Neuronal stem cell (in vitro differentiated cells): ENCODE results near the gene EPS8L2.

ENCODE experiments used
- DNase-seq: peaks from one replicate; pipeline ENCODE4 v3.0.0-alpha.2; 2013; ENCODE audit warnings: low spot score
- H2AFZ ChIP-seq: one replicate; pipeline ENCODE4 v1.6.1; 2013; ENCODE audit warnings: mild to moderate bottlenecking, low read length, inconsistent platforms
- H2AK5ac ChIP-seq: 2 replicates; pipeline ENCODE4 v1.6.1; 2013; ENCODE audit warnings: low read depth, mild to moderate bottlenecking, inconsistent platforms, low read length, moderate library complexity, mixed read lengths
- H2BK120ac ChIP-seq: 2 replicates; pipeline ENCODE4 v1.6.1; 2013; ENCODE audit warnings: low read depth, mild to moderate bottlenecking, inconsistent platforms, low read length, moderate library complexity, mixed read lengths
- H2BK12ac ChIP-seq: one replicate; pipeline ENCODE4 v1.6.1; 2013; ENCODE audit warnings: low read length, inconsistent platforms
- H2BK15ac ChIP-seq: 2 replicates; pipeline ENCODE4 v1.6.1; 2013; ENCODE audit warnings: mild to moderate bottlenecking, low read length, inconsistent platforms, mixed read lengths
- H2BK5ac ChIP-seq: one replicate; pipeline ENCODE4 v1.6.1; 2013; ENCODE audit warnings: inconsistent platforms, mild to moderate bottlenecking, low read length, moderate library complexity
- H3K14ac ChIP-seq: one replicate; pipeline ENCODE4 v1.6.1; 2013; ENCODE audit warnings: low read length, inconsistent platforms
- H3K18ac ChIP-seq: 2 replicates; pipeline ENCODE4 v1.6.1; 2013; ENCODE audit warnings: low read length, inconsistent platforms
- H3K23ac ChIP-seq: 2 replicates; pipeline ENCODE4 v1.6.1; 2013; ENCODE audit warnings: low read depth, mild to moderate bottlenecking, mixed read lengths, low read length, inconsistent platforms; ENCODE audit not compliant: poor library complexity
- H3K27ac ChIP-seq: replicated peaks from 3 replicates; pipeline ENCODE4 v1.5.1; 2013; ENCODE audit warnings: low read length, inconsistent platforms
- H3K27me3 ChIP-seq, 3 experiments: 2 replicates each; pipeline ENCODE4 v1.6.1; 2013; ENCODE audit warnings: low read length in 3 of 3, mild to moderate bottlenecking in 2 of 3, inconsistent platforms in 1 of 3, low read depth in 1 of 3, mixed read lengths in 1 of 3, moderate library complexity in 1 of 3; ENCODE audit not compliant: control insufficient read depth in 3 of 3, insufficient read depth in 3 of 3
- H3K36me3 ChIP-seq, 2 donors: replicated peaks in 1 of 2; 2 replicates each; pipeline ENCODE4 v1.6.1; 2013; ENCODE audit warnings: low read length in 2 of 2; ENCODE audit not compliant: control insufficient read depth in 2 of 2, insufficient read depth in 2 of 2
- H3K4ac ChIP-seq: 2 replicates; pipeline ENCODE4 v1.6.1; 2013; ENCODE audit warnings: inconsistent platforms, mild to moderate bottlenecking, low read length, moderate library complexity
- H3K4me1 ChIP-seq, 2 donors: 1 replicate in 1 of 2; 2 replicates in 1 of 2; pipeline ENCODE4 v1.6.1; 2013; ENCODE audit warnings: low read length in 2 of 2, low read depth in 1 of 2; ENCODE audit not compliant: control insufficient read depth in 2 of 2, insufficient read depth in 1 of 2
- H3K4me2 ChIP-seq: one replicate; pipeline ENCODE4 v1.6.1; 2013; ENCODE audit warnings: mild to moderate bottlenecking, low read length, inconsistent platforms; ENCODE audit not compliant: insufficient read depth, poor library complexity, severe bottlenecking
- H3K4me3 ChIP-seq, 2 donors: 2 replicates each; pipeline ENCODE4 v1.5.1; 2013; ENCODE audit warnings: low read length in 2 of 2, mild to moderate bottlenecking in 2 of 2, inconsistent platforms in 1 of 2, moderate library complexity in 1 of 2
- H3K79me1 ChIP-seq: one replicate; pipeline ENCODE4 v1.6.1; 2013; ENCODE audit warnings: low read depth, mild to moderate bottlenecking, inconsistent platforms, low read length, moderate library complexity
- H3K9ac ChIP-seq: one replicate; pipeline ENCODE4 v1.6.1; 2013; ENCODE audit warnings: mild to moderate bottlenecking, low read depth, low read length, inconsistent platforms; ENCODE audit not compliant: poor library complexity
- H3K9me3 ChIP-seq, 2 donors: replicated peaks in 1 of 2; 2 replicates each; pipeline versions ENCODE3 to v1.6.1; 2013; ENCODE audit warnings: low read length in 2 of 2, mild to moderate bottlenecking in 2 of 2, inconsistent platforms in 1 of 2, low read depth in 1 of 2, mixed read lengths in 1 of 2, moderate library complexity in 1 of 2; ENCODE audit not compliant: control insufficient read depth in 2 of 2, insufficient read depth in 1 of 2
- H4K8ac ChIP-seq: one replicate; pipeline ENCODE4 v1.6.1; 2013; ENCODE audit warnings: low read depth, mild to moderate bottlenecking, inconsistent platforms, low read length, moderate library complexity
- H4K91ac ChIP-seq: one replicate; pipeline ENCODE4 v1.6.1; 2013; ENCODE audit warnings: low read length, low read depth, mild to moderate bottlenecking, inconsistent platforms; ENCODE audit not compliant: poor library complexity
- WGBS, 2 donors: extraction: QIAGEN DNeasy Blood & Tissue Kit; methylation state at CpG; one replicate each; pipeline ENCODE4 v1.1.7; 2013; ENCODE audit warnings: missing lambda C conversion rate in 2 of 2, mixed read lengths in 1 of 2; ENCODE audit not compliant: insufficient read length in 2 of 2, insufficient replicate concordance in 1 of 2; ENCODE audit errors: extremely low coverage in 2 of 2; 5-methylcytosine and 5-hydroxymethylcytosine counted together

The EPS8L2 gene

DNA sequence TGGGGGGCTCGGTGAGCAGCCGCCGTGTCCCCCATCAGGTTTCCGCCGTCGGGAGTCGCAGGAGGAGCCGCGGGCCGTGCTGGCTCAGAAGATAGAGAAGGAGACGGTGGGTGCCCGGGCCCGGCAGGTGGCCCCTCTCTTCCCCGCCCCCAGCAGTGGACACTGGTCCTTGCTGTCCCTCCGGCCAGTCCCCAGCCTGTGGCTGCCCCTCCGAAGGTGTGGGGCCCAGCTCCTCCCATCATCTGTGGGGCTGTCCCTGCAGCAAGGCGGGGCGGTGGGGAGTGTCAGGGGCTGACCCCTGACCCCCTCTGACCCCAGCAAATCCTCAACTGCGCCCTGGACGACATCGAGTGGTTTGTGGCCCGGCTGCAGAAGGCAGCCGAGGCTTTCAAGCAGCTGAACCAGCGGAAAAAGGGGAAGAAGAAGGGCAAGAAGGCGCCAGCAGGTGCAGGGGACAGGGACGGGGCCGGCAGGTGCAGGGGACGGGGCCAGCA, 15.3 kb downstream of the EPS8L2 start:
- H3K4me1 ChIP-seq, result peaks cover 3 to 7% of the 10 kb centered on the region in 2 donors
- peak overlapping the region; percentile 56 for H3K14ac ChIP-seq
- no peak overlapping the region for H3K4me3 ChIP-seq
- no peaks in the 10 kb centered on the region for H3K79me1 ChIP-seq
- peak overlapping the region; percentile 58 for H2BK15ac ChIP-seq
- H3K27ac ChIP-seq, result no peak overlapping the region
- peak overlapping the region; percentile 35 for H2AFZ ChIP-seq
- H3K4me2 ChIP-seq, result no peak overlapping the region
- no CpG with 5 or more reads among the region's 28 CpGs for WGBS, 2 donors
- H3K27me3 ChIP-seq, result peaks cover 3 to 66% (median 39%) of the 10 kb centered on the region in 3 experiments
- H2BK120ac ChIP-seq, result no peak overlapping the region
- H2BK5ac ChIP-seq, result no peak overlapping the region
- peak overlapping the region; percentile 71 for H3K18ac ChIP-seq
- H2AK5ac ChIP-seq, result peak overlapping the region; percentile 97
- no peaks in the 10 kb centered on the region for H3K36me3 ChIP-seq
- peak overlapping the region; percentile 93 for H3K23ac ChIP-seq
- DNase-seq, result no peak
- no peaks in the 10 kb centered on the region for H3K9me3 ChIP-seq
- no peak overlapping the region for H3K4ac ChIP-seq
- no peak overlapping the region for H3K9ac ChIP-seq
- H4K91ac ChIP-seq, result no peak overlapping the region
- no peak overlapping the region for H4K8ac ChIP-seq
- no peak overlapping the region for H2BK12ac ChIP-seq

DNA sequence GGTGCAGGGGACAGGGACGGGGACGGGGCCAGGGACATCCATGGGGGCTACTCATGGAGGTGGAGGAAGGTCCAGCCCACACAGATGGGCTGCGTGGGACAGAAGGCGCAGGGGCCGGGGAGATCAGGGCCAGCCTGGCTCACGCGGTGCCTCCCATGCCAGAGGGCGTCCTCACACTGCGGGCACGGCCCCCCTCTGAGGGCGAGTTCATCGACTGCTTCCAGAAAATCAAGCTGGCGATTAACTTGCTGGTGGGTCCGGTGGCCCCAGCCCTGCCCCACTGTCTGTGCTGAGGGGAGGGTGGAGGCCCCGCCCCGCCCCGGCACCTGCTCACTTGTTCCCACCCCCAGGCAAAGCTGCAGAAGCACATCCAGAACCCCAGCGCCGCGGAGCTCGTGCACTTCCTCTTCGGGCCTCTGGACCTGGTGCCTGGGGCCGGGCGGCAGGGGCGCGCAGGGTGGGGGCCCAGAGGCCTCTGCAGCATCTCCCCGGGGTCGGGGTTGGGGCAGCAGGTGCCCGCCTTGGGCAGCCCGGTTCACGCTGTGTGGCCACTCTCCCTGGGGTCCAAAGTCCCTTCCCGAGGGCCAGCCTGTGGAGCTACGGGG, 15.8 kb downstream of the EPS8L2 start:
- peak overlapping the region; percentile 30 for H4K91ac ChIP-seq
- no peak overlapping the region for H2BK120ac ChIP-seq
- no peak overlapping the region for H2AFZ ChIP-seq
- H2AK5ac ChIP-seq, result peak overlapping the region; percentile 97
- WGBS, 2 donors, result no CpG with 5 or more reads among the region's 33 CpGs
- no peak overlapping the region for H3K4me3 ChIP-seq
- H3K14ac ChIP-seq, result peak overlapping the region; percentile 56
- no peaks in the 10 kb centered on the region for H3K79me1 ChIP-seq
- H2BK5ac ChIP-seq, result no peak overlapping the region
- peak overlapping the region; percentile 83 for H3K18ac ChIP-seq
- H3K9me3 ChIP-seq, result no peaks in the 10 kb centered on the region
- H2BK12ac ChIP-seq, result no peak overlapping the region
- no peaks in the 10 kb centered on the region for H3K36me3 ChIP-seq
- peaks cover 3 to 11% of the 10 kb centered on the region in 2 donors for H3K4me1 ChIP-seq
- H3K4ac ChIP-seq, result no peak overlapping the region
- no peak for DNase-seq
- peaks cover 6 to 71% (median 45%) of the 10 kb centered on the region in 3 experiments for H3K27me3 ChIP-seq
- no peak overlapping the region for H3K4me2 ChIP-seq
- H2BK15ac ChIP-seq, result peak overlapping the region; percentile 58
- no peak overlapping the region for H3K27ac ChIP-seq
- H4K8ac ChIP-seq, result no peak overlapping the region
- no peak overlapping the region for H3K9ac ChIP-seq
- H3K23ac ChIP-seq, result peak overlapping the region; percentile 93

DNA sequence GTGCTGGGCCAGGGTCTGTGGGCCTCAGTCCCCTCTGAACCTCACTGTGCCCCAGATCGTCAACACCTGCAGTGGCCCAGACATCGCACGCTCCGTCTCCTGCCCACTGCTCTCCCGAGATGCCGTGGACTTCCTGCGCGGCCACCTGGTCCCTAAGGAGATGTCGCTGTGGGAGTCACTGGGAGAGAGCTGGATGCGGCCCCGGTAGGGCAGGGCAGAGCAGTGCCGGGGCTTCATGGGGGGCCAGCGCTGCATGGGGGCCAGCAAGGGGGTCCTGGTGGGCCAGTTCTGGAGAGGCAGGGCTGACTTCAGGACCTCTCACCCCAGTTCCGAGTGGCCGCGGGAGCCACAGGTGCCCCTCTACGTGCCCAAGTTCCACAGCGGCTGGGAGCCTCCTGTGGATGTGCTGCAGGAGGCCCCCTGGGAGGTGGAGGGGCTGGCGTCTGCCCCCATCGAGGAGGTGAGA, 16.3 kb downstream of the EPS8L2 start:
- Histone ChIP-seq H3K9me3 (no peaks in the 10 kb centered on the region), H4K91ac (peak overlapping the region; percentile 30), H3K4me3 (no peak overlapping the region), H3K36me3 (no peaks in the 10 kb centered on the region), H3K27me3 (peaks cover 6 to 76% (median 50%) of the 10 kb centered on the region in 3 experiments), H2BK15ac (peak overlapping the region; percentile 37), H2BK5ac (no peak overlapping the region), H2AFZ (no peak overlapping the region), H2AK5ac (peak overlapping the region; percentile 97), H3K23ac (peak overlapping the region; percentile 65), H3K18ac (peak overlapping the region; percentile 83), H3K4me2 (no peak overlapping the region), H3K27ac (no peak overlapping the region), H3K4me1 (peaks cover 3 to 11% of the 10 kb centered on the region in 2 donors), H2BK120ac (no peak overlapping the region), H3K14ac (peak overlapping the region; percentile 38), H3K4ac (peak overlapping the region; percentile 53), H4K8ac (no peak overlapping the region), H3K79me1 (no peaks in the 10 kb centered on the region), H3K9ac (no peak overlapping the region), H2BK12ac (peak overlapping the region; percentile 84)
- WGBS, 2 donors, result no CpG with 5 or more reads among the region's 20 CpGs
- DNase-seq, result no peak

DNA sequence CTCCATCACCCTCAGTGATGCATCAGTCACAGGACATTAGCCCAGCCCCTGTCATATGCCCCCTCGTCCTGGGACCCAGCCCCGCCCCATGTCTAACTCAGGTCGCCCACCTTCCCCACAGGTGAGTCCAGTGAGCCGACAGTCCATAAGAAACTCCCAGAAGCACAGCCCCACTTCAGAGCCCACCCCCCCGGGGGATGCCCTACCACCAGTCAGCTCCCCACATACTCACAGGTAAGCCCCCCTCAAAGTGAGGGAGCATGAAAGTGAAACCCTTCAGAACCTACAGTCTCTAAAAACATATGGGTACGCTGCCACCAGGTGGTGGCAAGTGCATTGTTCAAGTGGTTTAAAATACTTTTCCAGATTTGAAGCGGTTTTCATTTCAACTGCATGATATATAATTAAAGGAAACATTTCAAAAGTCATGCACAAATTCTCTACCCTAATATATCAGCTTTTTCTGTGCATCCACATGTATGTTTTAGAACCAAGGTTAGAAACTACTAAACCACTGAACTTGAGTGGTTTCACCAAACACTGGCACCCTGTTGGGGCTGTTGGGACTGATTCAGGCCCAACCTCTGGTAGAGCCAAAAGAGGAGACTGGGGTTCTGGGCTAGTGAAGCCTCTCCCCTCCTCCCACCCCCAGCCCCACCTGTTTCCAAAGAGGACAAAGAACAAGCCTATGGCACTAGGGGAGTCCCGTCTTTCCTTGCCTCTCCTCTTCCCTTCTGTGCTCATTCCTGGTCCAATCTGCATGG, 17.3 kb downstream of the EPS8L2 start:
- H2BK120ac ChIP-seq, result no peak overlapping the region
- DNase-seq, result no peak

More for the DNA sequence above, 17.3 kb downstream of the EPS8L2 start:
- no peak overlapping the region for H2AK5ac ChIP-seq
- no peak overlapping the region for H3K9ac ChIP-seq
- H4K91ac ChIP-seq, result no peak overlapping the region
- H3K27me3 ChIP-seq, result peaks cover 6 to 82% (median 55%) of the 10 kb centered on the region in 3 experiments
- H3K4me2 ChIP-seq, result no peak overlapping the region
- H2BK12ac ChIP-seq, result no peak overlapping the region
- no peaks in the 10 kb centered on the region for H3K36me3 ChIP-seq
- H3K18ac ChIP-seq, result no peak overlapping the region
- no CpG with 5 or more reads among the region's 8 CpGs for WGBS, 2 donors
- no peaks in the 10 kb centered on the region for H3K9me3 ChIP-seq
- H3K4ac ChIP-seq, result no peak overlapping the region
- no peaks in the 10 kb centered on the region for H3K79me1 ChIP-seq
- H3K4me3 ChIP-seq, result no peak overlapping the region
- H2AFZ ChIP-seq, result no peak overlapping the region
- no peak overlapping the region for H3K27ac ChIP-seq
- no peak overlapping the region for H2BK5ac ChIP-seq
- H3K23ac ChIP-seq, result no peak overlapping the region
- H2BK15ac ChIP-seq, result peak overlapping the region; percentile 69
- H3K4me1 ChIP-seq, result peaks cover 6 to 14% of the 10 kb centered on the region in 2 donors
- no peak overlapping the region for H3K14ac ChIP-seq
- no peak overlapping the region for H4K8ac ChIP-seq
